Body of pancreas (tissue), 4 donors: ENCODE data around the gene ZFAND2A.

Experiments used
- CTCF ChIP-seq, 7 experiments: fragments of 450-650 bp in 4 of 7; fragments of 200-600 bp in 3 of 7; sonication (generic) in 3 of 7; IDR thresholded peaks; one replicate each; pipeline ENCODE4 v1.5.1; 2016 to 2019; ENCODE audit warnings: antibody characterized with exemption in 7 of 7
- POLR2A ChIP-seq, 3 donors: fragments of 450-650 bp; IDR thresholded peaks; one replicate each; pipeline ENCODE4 v1.6.1; 2016; ENCODE audit warnings: antibody characterized with exemption in 3 of 3, mild to moderate bottlenecking in 2 of 3

GRCh38 chr7:1189986-1190772, 30.2 kb upstream of the ZFAND2A start:
- TF ChIP-seq CTCF (IDR thresholded peaks at IDR 0.05), result no peak
- no peak for TF ChIP-seq POLR2A (IDR thresholded peaks at IDR 0.05)
